Measurements from ENCODE around the gene TTC23.

TTC23 gene

GRCh38 chr15:99250857-99251841 is 1.8 kb upstream of the TTC23 start, which contains the start of gene LRRC28:
TSS of gene LRRC28 (plus strand) at chr15:99251481. CDS start at chr15:99255958, 4,477 bp downstream.
- TF ChIP-seq CTCF (IDR thresholded peaks at IDR 0.05; ENCODE audit: low read depth, low read length, missing control alignments), result no peak
- H3K4me3 ChIP-seq (ENCODE audit: low read depth, low read length), result peak within 1 kb of the TSS; percentile 75
- DNase-seq (ENCODE audit: low read depth), result peak; percentile 96

- H3K4me3 ChIP-seq (ENCODE audit: low read depth, low read length), result peak overlapping the region; percentile 66
- TF ChIP-seq CTCF (IDR thresholded peaks at IDR 0.05; ENCODE audit: low read depth, low read length, missing control alignments), result no peak
- DNase-seq (ENCODE audit: low read depth), result no peak
Observed at GRCh38 chr15:99250494-99250856, 1.1 kb upstream of the TTC23 start.

GRCh38 chr15:99250001-99250400 is 620 bp upstream of the TTC23 start:
- no peak for DNase-seq (ENCODE audit: low read depth)
- no peak for TF ChIP-seq CTCF (IDR thresholded peaks at IDR 0.05; ENCODE audit: low read depth, low read length, missing control alignments)
- H3K4me3 ChIP-seq (ENCODE audit: low read depth, low read length), result no peak overlapping the region

- no peak for TF ChIP-seq CTCF (IDR thresholded peaks at IDR 0.05; ENCODE audit: low read depth, low read length, missing control alignments)
- H3K4me3 ChIP-seq (ENCODE audit: low read depth, low read length), result peak overlapping the region; percentile 17; the same call in 1 of the 2 replicates
- no peak for DNase-seq (ENCODE audit: low read depth)
Observed at GRCh38 chr15:99248000-99248715, 1.2 kb downstream of the TTC23 start.

GRCh38 chr15:99247062-99247461 is 2.3 kb downstream of the TTC23 start:
- TF ChIP-seq CTCF (IDR thresholded peaks at IDR 0.05; ENCODE audit: low read depth, low read length, missing control alignments), result no peak
- no peak for DNase-seq (ENCODE audit: low read depth)
- H3K4me3 ChIP-seq (ENCODE audit: low read depth, low read length), result no peak overlapping the region

- DNase-seq (ENCODE audit: low read depth), result no peak
- H3K4me3 ChIP-seq (ENCODE audit: low read depth, low read length), result no peak overlapping the region
- no peak for TF ChIP-seq CTCF (IDR thresholded peaks at IDR 0.05; ENCODE audit: low read depth, low read length, missing control alignments)
Observed at GRCh38 chr15:99244306-99244705, 5.1 kb downstream of the TTC23 start.
